ENCODE measurements around the gene MMP14. TPM values are rescaled to one million over a fixed set of nuclear protein-coding genes. Genes with fewer than 3 reads are reported as not detected.
"Not testable (repeated sequence)": the region's sequence is repeated elsewhere in the genome, so short reads cannot be mapped to it uniquely, and the experiment has no call there.

The MMP14 gene
- 480 and 530 TPM in 2 replicates for total RNA-seq (2014; rRNA removed; shearing (Covaris generic))
- 520 and 545 TPM in 2 replicates for polyA plus RNA-seq (2015; cell fraction: cytosol; rRNA removed)
- 2,350 and 2,450 TPM in 2 replicates for polyA plus RNA-seq (2015; cell fraction: nucleus; rRNA removed)

GRCh38 chr14:22836301-22837113 lies at the start of gene MMP14:
MMP14 (plus strand) TSS chr14:22836585; CDS start chr14:22836818, 233 bp downstream.
- DNase-seq (ENCODE audit: low read depth) = peak; percentile 97

GRCh38 chr14:22786685-22787084 lies 49.7 kb upstream of the MMP14 start:
- no peak for DNase-seq (ENCODE audit: low read depth)

GRCh38 chr14:22791301-22791700 lies 45.1 kb upstream of the MMP14 start:
- DNase-seq (ENCODE audit: low read depth) = peak; percentile 67

GRCh38 chr14:22792158-22792557 lies 44.2 kb upstream of the MMP14 start:
- DNase-seq (ENCODE audit: low read depth) = no peak

- DNase-seq (ENCODE audit: low read depth) = not testable (repeated sequence)
Measured at GRCh38 chr14:22793550-22793949, 42.8 kb upstream of the MMP14 start.

- no peak for DNase-seq (ENCODE audit: low read depth)
Measured at GRCh38 chr14:22793976-22794375, 42.4 kb upstream of the MMP14 start.

GRCh38 chr14:22794551-22794951 lies 41.8 kb upstream of the MMP14 start:
- no peak for DNase-seq (ENCODE audit: low read depth)

GRCh38 chr14:22796087-22796707 lies 40.2 kb upstream of the MMP14 start:
- DNase-seq (ENCODE audit: low read depth) = no peak

GRCh38 chr14:22797017-22797917 lies 39.1 kb upstream of the MMP14 start:
- DNase-seq (ENCODE audit: low read depth) = no peak

GRCh38 chr14:22798528-22798927 lies 37.9 kb upstream of the MMP14 start:
- no peak for DNase-seq (ENCODE audit: low read depth)

GRCh38 chr14:22800346-22800745 lies 36.0 kb upstream of the MMP14 start:
- no peak for DNase-seq (ENCODE audit: low read depth)

GRCh38 chr14:22801716-22802115 lies 34.7 kb upstream of the MMP14 start:
- DNase-seq (ENCODE audit: low read depth) = no peak

GRCh38 chr14:22802860-22803686 lies 33.3 kb upstream of the MMP14 start:
- DNase-seq (ENCODE audit: low read depth) = no peak

GRCh38 chr14:22803687-22803974 lies 32.8 kb upstream of the MMP14 start:
- no peak for DNase-seq (ENCODE audit: low read depth)

GRCh38 chr14:22805235-22805634 lies 31.1 kb upstream of the MMP14 start:
- not testable (repeated sequence) for DNase-seq (ENCODE audit: low read depth)

GRCh38 chr14:22807432-22808087 lies 28.8 kb upstream of the MMP14 start:
- DNase-seq (ENCODE audit: low read depth) = no peak

- DNase-seq (ENCODE audit: low read depth) = no peak
Measured at GRCh38 chr14:22808388-22809209, 27.8 kb upstream of the MMP14 start.

GRCh38 chr14:22811722-22812121 lies 24.7 kb upstream of the MMP14 start:
- no peak for DNase-seq (ENCODE audit: low read depth)

GRCh38 chr14:22812744-22813143 lies 23.6 kb upstream of the MMP14 start:
- DNase-seq (ENCODE audit: low read depth) = no peak

Measured in HT1080 (cell line).